ENCODE data around the gene ARHGAP10. TPM values are rescaled to one million over a fixed set of nuclear protein-coding genes. Genes with fewer than 3 reads are reported as not detected.

The ARHGAP10 gene
- total RNA-seq, 1 experiment from 2014 or later: 9.0 TPM

DNA sequence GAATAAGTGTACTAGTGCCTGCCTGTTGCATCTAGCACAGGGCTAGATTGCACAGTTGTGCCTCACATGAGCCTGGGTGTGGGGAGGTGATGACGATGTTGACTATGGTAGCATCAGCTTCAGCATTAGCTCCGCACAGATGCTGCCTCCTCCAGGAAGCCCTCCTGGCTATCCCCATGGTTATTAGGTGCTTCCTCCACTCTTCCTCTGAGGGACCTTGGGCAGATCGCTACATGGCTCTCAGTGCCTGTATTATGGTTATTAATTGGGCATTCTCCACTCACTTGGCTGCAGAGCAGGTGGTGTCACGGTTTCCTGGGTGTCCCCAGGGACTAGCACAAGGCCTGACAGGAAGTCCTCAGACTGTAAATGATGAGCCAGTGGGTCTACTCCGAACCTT is 325.6 kb downstream of the ARHGAP10 start:
- ChIA-PET POLR2A (ENCODE audit: unreplicated experiment) (no interaction called here), CTCF (no interaction called here)
- Histone ChIP-seq H3K4me3 (ENCODE audit: low read length) (no peak overlapping the region), H3F3A (ENCODE audit: low read length, unreplicated experiment) (no peaks in the 10 kb centered on the region), H3K79me2 (ENCODE audit: low read length) (no peaks in the 10 kb centered on the region), H2AFZ (ENCODE audit: low read length) (no peak overlapping the region), H3K9ac (ENCODE audit: low read length) (no peak overlapping the region), H3K4me2 (ENCODE audit: low read length) (no peak overlapping the region), H4K20me1 (ENCODE audit: low read length) (no peaks in the 10 kb centered on the region), H3K27me3 (ENCODE audit: low read length) (no peaks in the 10 kb centered on the region), H3K27ac (ENCODE audit: low read length) (no peak overlapping the region), H3K36me3 (ENCODE audit: low read depth, low read length) (no peaks in the 10 kb centered on the region), H3K4me1 (ENCODE audit: insufficient read depth, low read length) (no peaks in the 10 kb centered on the region; the same call in 1 of the 2 replicates), H3K9me3 (ENCODE audit: low read length) (no peaks in the 10 kb centered on the region), H3K9me2 (replicated peaks; ENCODE audit: low read length) (no peaks in the 10 kb centered on the region)
- no peak for TF ChIP-seq EZH2phosphoT487 (IDR thresholded peaks at IDR 0.05; ENCODE audit: borderline replicate concordance, low read length)
- no peak for TF ChIP-seq EZH2 (IDR thresholded peaks at IDR 0.05; ENCODE audit: low read length, unreplicated experiment)
- TF ChIP-seq, protein P1, sequence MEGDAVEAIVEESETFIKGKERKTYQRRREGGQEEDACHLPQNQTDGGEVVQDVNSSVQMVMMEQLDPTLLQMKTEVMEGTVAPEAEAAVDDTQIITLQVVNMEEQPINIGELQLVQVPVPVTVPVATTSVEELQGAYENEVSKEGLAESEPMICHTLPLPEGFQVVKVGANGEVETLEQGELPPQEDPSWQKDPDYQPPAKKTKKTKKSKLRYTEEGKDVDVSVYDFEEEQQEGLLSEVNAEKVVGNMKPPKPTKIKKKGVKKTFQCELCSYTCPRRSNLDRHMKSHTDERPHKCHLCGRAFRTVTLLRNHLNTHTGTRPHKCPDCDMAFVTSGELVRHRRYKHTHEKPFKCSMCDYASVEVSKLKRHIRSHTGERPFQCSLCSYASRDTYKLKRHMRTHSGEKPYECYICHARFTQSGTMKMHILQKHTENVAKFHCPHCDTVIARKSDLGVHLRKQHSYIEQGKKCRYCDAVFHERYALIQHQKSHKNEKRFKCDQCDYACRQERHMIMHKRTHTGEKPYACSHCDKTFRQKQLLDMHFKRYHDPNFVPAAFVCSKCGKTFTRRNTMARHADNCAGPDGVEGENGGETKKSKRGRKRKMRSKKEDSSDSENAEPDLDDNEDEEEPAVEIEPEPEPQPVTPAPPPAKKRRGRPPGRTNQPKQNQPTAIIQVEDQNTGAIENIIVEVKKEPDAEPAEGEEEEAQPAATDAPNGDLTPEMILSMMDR (conservative IDR thresholded peaks at IDR 0.05; ENCODE audit: low read depth, low read length): no peak
- ATAC-seq: no peak
- no TSS peak for BruUV-seq (replicated peaks)
- DNase-seq: no peak
- intact Hi-C loops (cut with micrococcal nuclease): no loop called here

DNA sequence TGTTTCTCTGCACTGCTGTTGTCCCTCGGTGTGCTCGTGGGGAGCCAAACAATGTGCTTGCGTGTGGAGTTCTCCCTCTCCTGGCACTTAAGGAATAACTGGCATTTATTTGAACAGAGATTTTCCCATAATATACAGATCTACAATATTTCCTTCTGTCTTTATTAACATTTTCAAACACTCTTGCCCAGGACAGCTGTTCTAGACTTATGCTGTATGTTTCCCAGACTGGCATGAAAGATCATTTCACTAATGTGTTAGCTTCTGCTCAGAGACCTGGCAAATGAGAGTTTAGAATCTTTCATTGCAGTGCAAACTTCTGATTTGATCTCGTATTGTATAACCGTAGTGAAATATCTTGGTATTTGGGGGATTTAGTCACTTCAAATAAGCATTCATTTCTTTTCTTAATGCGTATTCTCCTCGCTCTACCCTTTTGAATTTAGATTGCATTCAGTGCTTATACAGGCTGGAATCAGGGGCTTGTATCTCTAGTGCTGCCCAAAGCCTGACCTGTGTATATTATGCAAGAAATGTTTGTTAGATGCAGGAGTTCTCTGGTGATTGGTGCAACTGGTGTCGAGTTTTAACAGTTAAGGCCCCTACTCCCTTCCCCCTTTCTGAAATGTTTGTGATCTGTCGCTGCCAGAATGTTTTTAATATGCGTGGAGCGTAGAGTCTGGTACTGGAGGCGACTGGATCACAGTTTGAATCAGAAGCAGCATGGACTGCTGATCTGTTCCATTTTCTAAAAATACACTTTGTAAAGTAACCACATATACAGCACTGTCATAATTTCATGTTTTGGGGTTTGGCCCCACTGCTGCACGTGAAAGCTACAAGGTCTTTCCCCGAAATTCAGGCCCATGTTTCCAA is 326.3 kb downstream of the ARHGAP10 start:
- H3K9me2 ChIP-seq (replicated peaks; ENCODE audit: low read length): no peaks in the 10 kb centered on the region
- H3F3A ChIP-seq (ENCODE audit: low read length, unreplicated experiment): no peaks in the 10 kb centered on the region
- no peak for DNase-seq
- intact Hi-C loops (cut with micrococcal nuclease): no loop called here
- no peaks in the 10 kb centered on the region for H3K79me2 ChIP-seq (ENCODE audit: low read length)
- no peak for ATAC-seq
- H4K20me1 ChIP-seq (ENCODE audit: low read length): no peaks in the 10 kb centered on the region
- H2AFZ ChIP-seq (ENCODE audit: low read length): no peak overlapping the region
- H3K27me3 ChIP-seq (ENCODE audit: low read length): no peaks in the 10 kb centered on the region
- no peak overlapping the region for H3K27ac ChIP-seq (ENCODE audit: low read length)
- H3K4me1 ChIP-seq (ENCODE audit: insufficient read depth, low read length): no peaks in the 10 kb centered on the region; the same call in 1 of the 2 replicates
- TF ChIP-seq EZH2phosphoT487 (IDR thresholded peaks at IDR 0.05; ENCODE audit: borderline replicate concordance, low read length): no peak
- TF ChIP-seq EZH2 (IDR thresholded peaks at IDR 0.05; ENCODE audit: low read length, unreplicated experiment): no peak
- TF ChIP-seq, protein P1 (conservative IDR thresholded peaks at IDR 0.05; ENCODE audit: low read depth, low read length): no peak
- no peaks in the 10 kb centered on the region for H3K36me3 ChIP-seq (ENCODE audit: low read depth, low read length)
- no peak overlapping the region for H3K4me2 ChIP-seq (ENCODE audit: low read length)
- no peak overlapping the region for H3K4me3 ChIP-seq (ENCODE audit: low read length)
- CTCF ChIA-PET: no interaction called here
- BruUV-seq (replicated peaks): no TSS peak
- H3K9me3 ChIP-seq (ENCODE audit: low read length): no peaks in the 10 kb centered on the region
- POLR2A ChIA-PET (ENCODE audit: unreplicated experiment): no interaction called here
- H3K9ac ChIP-seq (ENCODE audit: low read length): no peak overlapping the region

DNA sequence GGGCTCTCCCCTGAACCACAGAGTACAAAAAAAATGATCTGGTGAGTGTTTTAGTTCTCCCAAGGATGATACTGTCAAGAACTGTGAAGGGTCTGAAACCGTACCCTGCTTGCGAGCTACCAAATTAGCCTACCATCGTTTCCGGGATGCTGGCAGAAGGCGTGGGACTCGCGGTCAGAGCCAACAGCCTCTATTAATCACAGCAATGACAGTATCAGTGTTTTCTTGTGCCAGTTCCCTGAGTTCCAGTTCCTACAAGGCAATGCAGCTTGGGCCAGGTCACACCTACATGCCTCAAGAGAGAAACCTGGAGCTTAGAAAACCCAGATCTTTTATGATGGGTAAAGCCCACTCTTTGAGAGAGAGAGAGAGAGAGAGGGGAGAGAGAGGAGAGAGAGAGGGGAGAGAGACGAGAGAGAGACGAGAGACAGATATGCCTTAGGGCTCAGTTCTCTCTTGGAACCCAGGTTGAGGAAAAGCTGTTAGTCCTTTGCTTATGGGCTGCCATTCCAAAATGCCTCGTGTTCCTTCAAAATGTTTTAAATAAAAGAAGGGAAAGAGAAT is 327.8 kb downstream of the ARHGAP10 start:
- no peaks in the 10 kb centered on the region for H3K9me3 ChIP-seq (ENCODE audit: low read length)
- H3K4me1 ChIP-seq (ENCODE audit: insufficient read depth, low read length): no peaks in the 10 kb centered on the region
- no peak overlapping the region for H3K27ac ChIP-seq (ENCODE audit: low read length)
- BruUV-seq (replicated peaks): no TSS peak
- H3K36me3 ChIP-seq (ENCODE audit: low read depth, low read length): no peaks in the 10 kb centered on the region
- no peak overlapping the region for H3K4me3 ChIP-seq (ENCODE audit: low read length)
- H3K79me2 ChIP-seq (ENCODE audit: low read length): no peaks in the 10 kb centered on the region
- no peaks in the 10 kb centered on the region for H3K27me3 ChIP-seq (ENCODE audit: low read length)
- ChIA-PET POLR2A (ENCODE audit: unreplicated experiment) (no interaction called here), CTCF (interaction anchor here (0.6 kb wide), 1 partner anchor 1497 kb away, joined by 3 read pairs; no protein-coding TSS in a partner anchor)
- no peaks in the 10 kb centered on the region for H3F3A ChIP-seq (ENCODE audit: low read length, unreplicated experiment)
- intact Hi-C loops (cut with micrococcal nuclease): no loop called here
- no peak for TF ChIP-seq EZH2phosphoT487 (IDR thresholded peaks at IDR 0.05; ENCODE audit: borderline replicate concordance, low read length)
- DNase-seq (no peak), ATAC-seq (no peak)
- H4K20me1 ChIP-seq (ENCODE audit: low read length): no peaks in the 10 kb centered on the region
- no peaks in the 10 kb centered on the region for H3K9me2 ChIP-seq (replicated peaks; ENCODE audit: low read length)
- H3K4me2 ChIP-seq (ENCODE audit: low read length): no peak overlapping the region
- H2AFZ ChIP-seq (ENCODE audit: low read length): no peak overlapping the region
- H3K9ac ChIP-seq (ENCODE audit: low read length): no peak overlapping the region
